Mammary epithelial cell (primary cell): ENCODE measurements around the gene PBOV1.

ENCODE experiments used
- CTCF ChIP-seq, 2 donors: IDR thresholded peaks in 1 of 2; conservative IDR thresholded peaks in 1 of 2; 2 replicates each; pipeline ENCODE4 v1.5.1; 2011 to 2012; ENCODE audit warnings: inconsistent platforms in 2 of 2, low read length in 2 of 2, mild to moderate bottlenecking in 2 of 2, control low read depth in 1 of 2, low read depth in 1 of 2; ENCODE audit not compliant: insufficient read depth in 1 of 2; ENCODE audit errors: extremely low read depth in 1 of 2
- EZH2 ChIP-seq: IDR thresholded peaks from 2 replicates; pipeline ENCODE4 v1.6.1; 2012; ENCODE audit warnings: low read length, inconsistent platforms, borderline replicate concordance

- no peak for TF ChIP-seq EZH2
- no peak for TF ChIP-seq CTCF (conservative IDR thresholded peaks at IDR 0.05 in 1 of 2, IDR thresholded peaks at IDR 0.05 in 1 of 2; ENCODE audit: extremely low read depth in 1 of 2, insufficient read depth in 1 of 2, low read depth in 1 of 2, low read length in 2 of 2)
Measured at GRCh38 chr6:138250513-138251247, 32.4 kb upstream of the PBOV1 start.
